Measurements from ENCODE around the gene ATAD1. TPM values are rescaled to one million over a fixed set of nuclear protein-coding genes. Genes with fewer than 3 reads are reported as not detected.
"Not testable (repeated sequence)": the region's sequence is repeated elsewhere in the genome, so short reads cannot be mapped to it uniquely, and the experiment has no call there.

ATAD1 gene
- total and polyA plus RNA-seq, 7 donors: 38.6 to 84.6 (median 58.5) TPM

- WGBS, 3 donors: 1% methylated on average over 53 to 57 of the region's 57 CpGs
- Histone ChIP-seq H3K27me3 (ENCODE audit: insufficient read depth in 3 of 3, low read length in 2 of 3) (no peaks in the 10 kb centered on the region), H3K36me3 (ENCODE audit: insufficient read depth in 1 of 2, low read depth in 1 of 2) (no peaks in the 10 kb centered on the region), H3K27ac (peak overlapping the region; percentile 94), H3K4me3 (peak overlapping the region; percentile 77), H3K9me3 (no peaks in the 10 kb centered on the region), H3K4me1 (no peaks in the 10 kb centered on the region)
- DNase-seq: peak; percentile 97 to 98
- no peak for TF ChIP-seq CTCF (IDR thresholded peaks at IDR 0.05)
- intact Hi-C loops (cut with DNase I): loop anchor here (5.0 to 10.0 kb wide), 6 partner anchors 95 to 525 kb away; no protein-coding TSS in a partner anchor
- ATAC-seq: peak; percentile 84 to 90 (median 86)
These were observed 44.1 kb upstream of the ATAD1 start for GRCh38 chr10:87861953-87862678.

GRCh38 chr10:87861566-87861952, 43.5 kb upstream of the ATAD1 start:
- ATAC-seq (peak; percentile 30 to 62 (median 45)), DNase-seq (peak; percentile 78 to 86)
- Histone ChIP-seq H3K4me3 (peak overlapping the region; percentile 77), H3K36me3 (ENCODE audit: insufficient read depth in 1 of 2, low read depth in 1 of 2) (no peaks in the 10 kb centered on the region), H3K9me3 (no peaks in the 10 kb centered on the region), H3K27me3 (ENCODE audit: insufficient read depth in 3 of 3, low read length in 2 of 3) (no peaks in the 10 kb centered on the region), H3K27ac (peak overlapping the region; percentile 94), H3K4me1 (no peaks in the 10 kb centered on the region)
- TF ChIP-seq CTCF (IDR thresholded peaks at IDR 0.05): no peak
- WGBS, 3 donors: 13 to 21% (median 17%) methylated on average over 16 of the region's 16 CpGs
- intact Hi-C loops (cut with DNase I): loop anchor here (5.0 to 10.0 kb wide), 6 partner anchors 96 to 526 kb away; no protein-coding TSS in a partner anchor

GRCh38 chr10:87860816-87861403, 42.9 kb upstream of the ATAD1 start:
- WGBS, 3 donors: 78 to 82% (median 80%) methylated on average over 4 of the region's 4 CpGs
- Histone ChIP-seq H3K9me3 (no peaks in the 10 kb centered on the region), H3K4me1 (no peaks in the 10 kb centered on the region), H3K27ac (peak overlapping the region; percentile 94), H3K4me3 (no peak overlapping the region), H3K36me3 (ENCODE audit: insufficient read depth in 1 of 2, low read depth in 1 of 2) (no peaks in the 10 kb centered on the region), H3K27me3 (ENCODE audit: insufficient read depth in 3 of 3, low read length in 2 of 3) (no peaks in the 10 kb centered on the region)
- intact Hi-C loops (cut with DNase I): loop anchor here (5.0 to 10.0 kb wide), 6 partner anchors 96 to 526 kb away; no protein-coding TSS in a partner anchor
- TF ChIP-seq CTCF (IDR thresholded peaks at IDR 0.05): no peak
- ATAC-seq (no peak), DNase-seq (no peak)

- no peaks in the 10 kb centered on the region for H3K36me3 ChIP-seq (ENCODE audit: insufficient read depth in 1 of 2, low read depth in 1 of 2)
- no peak overlapping the region for H3K4me3 ChIP-seq
- TF ChIP-seq CTCF (IDR thresholded peaks at IDR 0.05): peak; percentile 52
- intact Hi-C loops (cut with DNase I): loop anchor here (5.0 to 10.0 kb wide), 6 partner anchors 97 to 527 kb away; no protein-coding TSS in a partner anchor
- no peaks in the 10 kb centered on the region for H3K4me1 ChIP-seq
- H3K9me3 ChIP-seq: no peaks in the 10 kb centered on the region
- peak overlapping the region; percentile 94 for H3K27ac ChIP-seq
- no peaks in the 10 kb centered on the region for H3K27me3 ChIP-seq (ENCODE audit: insufficient read depth in 3 of 3, low read length in 2 of 3)
- DNase-seq: no peak
- WGBS, 3 donors: 39 to 51% (median 39%) methylated on average over 3 of the region's 3 CpGs
- no peak for ATAC-seq
These were observed 42.2 kb upstream of the ATAD1 start for GRCh38 chr10:87860156-87860795.

GRCh38 chr10:87855665-87856064, 37.6 kb upstream of the ATAD1 start:
- H3K4me1 ChIP-seq; DNase-seq; H3K9me3 ChIP-seq; H3K27ac ChIP-seq; ATAC-seq; H3K4me3 ChIP-seq; H3K27me3 ChIP-seq (ENCODE audit: insufficient read depth in 3 of 3, low read length in 2 of 3); H3K36me3 ChIP-seq (ENCODE audit: insufficient read depth in 1 of 2, low read depth in 1 of 2): not testable (repeated sequence)
- 91 to 98% (median 95%) methylated on average over 4 of the region's 4 CpGs for WGBS, 3 donors
- intact Hi-C loops (cut with DNase I): loop anchor here in 1 of 2 donors (2.0 kb wide), 1 partner anchor 261 kb away; no protein-coding TSS in a partner anchor

- not testable (repeated sequence) for H3K4me1 ChIP-seq; H3K27me3 ChIP-seq (ENCODE audit: insufficient read depth in 3 of 3, low read length in 2 of 3); DNase-seq; H3K27ac ChIP-seq; ATAC-seq; H3K4me3 ChIP-seq; H3K9me3 ChIP-seq; H3K36me3 ChIP-seq (ENCODE audit: insufficient read depth in 1 of 2, low read depth in 1 of 2)
- intact Hi-C loops (cut with DNase I): loop anchor here in 1 of 2 donors (2.0 kb wide), 1 partner anchor 262 kb away; no protein-coding TSS in a partner anchor
- WGBS, 3 donors: 91 to 94% (median 92%) methylated on average over 5 of the region's 5 CpGs
These were observed 37.2 kb upstream of the ATAD1 start for GRCh38 chr10:87855247-87855646.

Measured in psoas muscle (tissue), 8 donors.